ENCODE measurements around the gene ZFP36L1.

The ZFP36L1 gene

DNA sequence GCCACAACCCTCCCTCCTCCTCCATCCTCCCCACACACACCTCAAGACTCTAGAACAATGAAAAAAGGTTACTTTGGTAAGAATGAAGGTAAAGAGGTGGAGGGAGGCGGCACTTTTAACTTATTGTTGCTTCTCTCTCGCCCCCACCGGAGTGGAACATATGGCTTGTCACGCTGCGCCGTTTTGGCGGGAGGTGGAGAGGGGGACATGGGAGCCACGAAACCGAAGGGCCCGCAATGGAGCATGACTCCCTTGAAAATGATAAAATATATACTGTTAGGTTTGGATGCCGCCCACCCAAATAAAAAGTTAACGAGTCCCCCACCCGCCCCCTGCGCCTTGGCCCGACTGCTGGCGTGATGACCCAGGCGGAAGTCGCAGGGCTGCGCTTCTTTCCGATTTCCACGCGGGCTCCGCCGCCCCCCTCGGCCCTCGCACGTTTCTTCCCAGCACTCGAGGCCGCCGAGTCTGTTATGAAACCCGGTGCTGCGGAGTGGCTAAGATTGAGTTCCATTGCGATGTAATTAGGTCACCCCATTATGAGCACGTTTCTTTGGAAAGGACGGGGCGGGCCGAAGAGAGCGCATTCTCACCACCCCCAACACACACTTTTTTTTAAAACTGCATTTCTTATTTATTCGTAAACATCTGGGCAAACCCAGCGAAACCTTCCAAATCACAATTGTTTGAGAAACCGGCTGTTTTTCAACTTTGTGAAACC is 1.4 kb upstream of the ZFP36L1 start:
- Histone ChIP-seq H3K9ac (ENCODE audit: low read length) (peak overlapping the region; percentile 98), H3K36me3 (ENCODE audit: control insufficient read depth, insufficient read depth, low read length, severe bottlenecking) (peaks cover 20% of the 10 kb centered on the region), H3K27me3 (replicated peaks; ENCODE audit: control insufficient read depth, insufficient read depth, low read length) (no peaks in the 10 kb centered on the region), H3K4me3 (ENCODE audit: low read length) (peak overlapping the region; percentile 85), H3K9me3 (ENCODE audit: control insufficient read depth, low read length) (no peaks in the 10 kb centered on the region), H3K4me1 (ENCODE audit: control insufficient read depth, insufficient read depth, low read length) (peaks cover 18% of the 10 kb centered on the region)
- peak; percentile 95 for DNase-seq (ENCODE audit: low read depth)

DNA sequence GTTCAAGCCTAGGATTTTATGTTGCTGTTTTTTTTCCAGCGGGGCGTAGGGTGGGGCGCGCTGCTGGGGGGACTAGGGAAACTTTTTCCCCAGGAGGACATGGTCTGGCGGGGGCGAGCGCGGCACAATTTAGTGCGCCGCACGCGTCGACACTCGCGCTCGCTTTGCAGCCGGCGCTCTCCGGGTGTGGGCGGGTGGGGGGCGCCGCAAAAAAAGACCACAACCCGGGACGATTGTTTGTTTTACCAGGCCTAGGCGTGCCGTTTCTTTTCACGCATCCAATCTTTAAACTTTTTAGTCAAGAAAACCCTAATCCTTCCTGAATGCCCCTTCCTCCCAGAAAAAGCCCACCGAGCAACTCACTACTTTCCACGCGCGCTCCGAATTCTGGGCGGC is 865 bp upstream of the ZFP36L1 start:
- no peak for DNase-seq (ENCODE audit: low read depth)
- H3K4me3 ChIP-seq (ENCODE audit: low read length), result peak overlapping the region; percentile 85
- H3K9ac ChIP-seq (ENCODE audit: low read length), result peak overlapping the region; percentile 98
- H3K4me1 ChIP-seq (ENCODE audit: control insufficient read depth, insufficient read depth, low read length), result peaks cover 21% of the 10 kb centered on the region
- peaks cover 24% of the 10 kb centered on the region for H3K36me3 ChIP-seq (ENCODE audit: control insufficient read depth, insufficient read depth, low read length, severe bottlenecking)
- H3K27me3 ChIP-seq (replicated peaks; ENCODE audit: control insufficient read depth, insufficient read depth, low read length), result no peaks in the 10 kb centered on the region
- H3K9me3 ChIP-seq (ENCODE audit: control insufficient read depth, low read length), result no peaks in the 10 kb centered on the region

DNA sequence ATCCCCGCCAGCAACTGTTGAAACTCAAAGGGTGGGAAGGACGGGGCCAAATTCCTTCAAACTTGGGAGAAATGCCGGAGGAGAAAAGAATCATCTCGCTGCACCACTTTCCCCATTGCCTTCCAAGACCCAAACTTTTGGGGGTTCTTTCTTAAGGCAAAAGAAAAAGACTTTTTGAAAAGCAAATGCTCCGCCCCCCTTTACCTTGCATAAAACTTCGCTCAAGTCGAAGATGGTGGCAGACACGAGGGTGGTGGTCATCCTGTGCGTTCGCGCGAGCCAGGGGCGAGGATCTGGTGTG is 239 bp downstream of the ZFP36L1 start:
- H3K27me3 ChIP-seq (replicated peaks; ENCODE audit: control insufficient read depth, insufficient read depth, low read length), result no peaks in the 10 kb centered on the region
- peaks cover 35% of the 10 kb centered on the region for H3K36me3 ChIP-seq (ENCODE audit: control insufficient read depth, insufficient read depth, low read length, severe bottlenecking)
- DNase-seq (ENCODE audit: low read depth), result no peak
- peak overlapping the region; percentile 93 for H3K4me3 ChIP-seq (ENCODE audit: low read length)
- H3K9me3 ChIP-seq (ENCODE audit: control insufficient read depth, low read length), result no peaks in the 10 kb centered on the region
- peaks cover 31% of the 10 kb centered on the region for H3K4me1 ChIP-seq (ENCODE audit: control insufficient read depth, insufficient read depth, low read length)
- H3K9ac ChIP-seq (ENCODE audit: low read length), result peak overlapping the region; percentile 98

DNA sequence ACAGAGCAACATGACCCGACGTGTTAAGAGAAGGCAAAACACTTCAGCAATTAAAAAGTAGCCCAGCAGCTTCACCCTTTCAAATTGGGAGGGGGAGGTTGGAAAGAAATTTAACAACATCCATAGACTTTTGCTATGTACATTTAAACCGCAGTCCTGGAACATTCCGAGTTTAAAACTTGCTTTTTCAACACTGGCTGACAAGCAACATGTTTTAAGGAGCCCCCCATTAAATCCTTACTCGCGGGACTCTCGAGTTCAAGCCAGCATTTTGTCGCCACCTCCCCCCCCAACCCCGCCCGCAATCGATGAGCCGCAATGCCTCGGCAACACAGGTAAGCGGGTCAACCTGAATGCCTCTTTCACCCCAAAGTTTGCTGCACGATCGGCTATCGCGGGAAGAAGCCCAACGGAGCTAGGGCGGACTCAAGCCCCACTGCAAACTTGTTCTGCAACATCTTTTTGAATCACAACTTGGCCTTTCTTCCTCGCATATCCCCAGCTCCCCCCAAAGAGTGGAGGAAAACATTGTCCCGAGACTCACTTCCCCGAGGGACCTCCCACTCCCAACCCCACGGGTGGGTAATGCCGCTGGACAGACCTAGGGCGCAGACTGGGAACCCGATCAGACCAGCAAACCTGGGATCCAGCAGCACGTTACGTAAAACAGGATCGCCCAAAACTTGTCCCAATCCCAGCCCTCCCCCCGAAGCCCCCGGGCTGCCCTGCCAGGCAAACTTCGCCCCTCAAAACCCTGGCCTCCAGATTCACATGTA is 777 bp downstream of the ZFP36L1 start:
- Histone ChIP-seq H3K36me3 (ENCODE audit: control insufficient read depth, insufficient read depth, low read length, severe bottlenecking) (peaks cover 40% of the 10 kb centered on the region), H3K9me3 (ENCODE audit: control insufficient read depth, low read length) (no peaks in the 10 kb centered on the region), H3K4me1 (ENCODE audit: control insufficient read depth, insufficient read depth, low read length) (peaks cover 36% of the 10 kb centered on the region), H3K9ac (ENCODE audit: low read length) (peak overlapping the region; percentile 98), H3K4me3 (ENCODE audit: low read length) (peak overlapping the region; percentile 93), H3K27me3 (replicated peaks; ENCODE audit: control insufficient read depth, insufficient read depth, low read length) (no peaks in the 10 kb centered on the region)
- DNase-seq (ENCODE audit: low read depth), result no peak

DNA sequence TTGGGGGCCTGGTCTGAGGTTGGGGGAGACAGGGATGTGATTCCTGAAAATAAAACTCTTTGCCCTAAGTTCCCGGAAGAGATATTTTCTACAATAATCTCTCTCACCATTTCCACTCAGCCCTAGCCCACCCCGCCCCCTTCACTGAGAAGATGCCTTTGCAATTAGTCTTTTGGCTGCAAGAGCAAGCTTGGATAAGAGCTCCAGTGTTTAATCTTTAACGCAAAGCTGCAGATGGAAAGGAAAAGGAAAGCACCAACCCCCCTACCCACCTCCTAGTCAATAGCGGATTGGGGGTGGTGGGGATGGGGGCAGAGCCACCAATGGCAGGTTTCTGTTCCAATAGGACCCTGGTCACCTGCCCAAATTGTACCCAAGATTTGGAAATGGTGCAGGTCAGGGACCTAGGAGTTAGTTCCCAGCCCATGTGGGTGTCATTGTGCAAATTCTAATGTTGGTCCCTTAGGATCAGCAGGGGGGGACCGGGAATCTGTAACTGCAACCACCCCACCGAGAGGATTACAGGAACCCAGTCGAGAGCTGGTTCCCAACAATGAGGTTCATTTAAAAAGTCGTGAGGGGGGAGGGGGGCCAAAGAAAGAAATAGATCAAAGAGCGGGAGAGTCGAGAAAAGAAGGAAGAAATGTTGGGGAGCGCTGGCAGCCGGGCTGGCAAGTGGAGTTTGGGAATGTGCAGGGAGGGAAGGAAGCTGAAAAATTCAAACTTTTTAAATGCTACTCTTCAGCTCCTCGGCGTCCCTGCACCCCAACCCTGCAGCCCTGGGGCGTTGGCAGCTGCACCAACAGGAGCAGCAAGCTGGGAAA is 1.6 kb downstream of the ZFP36L1 start:
- peak overlapping the region; percentile 93 for H3K4me3 ChIP-seq (ENCODE audit: low read length)
- peaks cover 42% of the 10 kb centered on the region for H3K36me3 ChIP-seq (ENCODE audit: control insufficient read depth, insufficient read depth, low read length, severe bottlenecking)
- H3K27me3 ChIP-seq (replicated peaks; ENCODE audit: control insufficient read depth, insufficient read depth, low read length), result no peaks in the 10 kb centered on the region
- DNase-seq (ENCODE audit: low read depth), result peak; percentile 49
- H3K9me3 ChIP-seq (ENCODE audit: control insufficient read depth, low read length), result no peaks in the 10 kb centered on the region
- peak overlapping the region; percentile 98 for H3K9ac ChIP-seq (ENCODE audit: low read length)
- H3K4me1 ChIP-seq (ENCODE audit: control insufficient read depth, insufficient read depth, low read length), result peaks cover 34% of the 10 kb centered on the region

DNA sequence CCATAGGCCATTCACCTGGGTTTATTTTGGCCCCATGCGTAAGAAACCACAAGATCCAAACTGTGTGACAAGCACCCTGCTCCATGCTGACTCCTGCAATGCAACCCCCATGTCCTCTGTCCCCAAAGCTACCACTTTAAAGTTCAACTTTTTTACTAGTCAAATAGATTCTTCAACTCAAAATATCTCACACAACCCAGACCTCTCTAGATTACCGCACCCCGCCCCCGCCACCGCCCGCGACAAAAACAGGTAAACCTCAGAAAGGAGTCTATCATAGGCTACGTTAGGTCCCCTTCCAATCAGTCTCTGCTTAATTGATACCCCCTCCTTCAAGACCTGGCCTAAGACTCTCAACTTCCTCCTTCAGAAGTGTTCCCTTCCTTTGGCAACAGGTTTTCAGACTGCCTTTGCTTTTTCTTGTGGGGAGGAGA is 2.2 kb downstream of the ZFP36L1 start:
- no peaks in the 10 kb centered on the region for H3K9me3 ChIP-seq (ENCODE audit: control insufficient read depth, low read length)
- H3K4me1 ChIP-seq (ENCODE audit: control insufficient read depth, insufficient read depth, low read length), result peaks cover 36% of the 10 kb centered on the region
- no peaks in the 10 kb centered on the region for H3K27me3 ChIP-seq (replicated peaks; ENCODE audit: control insufficient read depth, insufficient read depth, low read length)
- DNase-seq (ENCODE audit: low read depth), result no peak
- H3K9ac ChIP-seq (ENCODE audit: low read length), result peak overlapping the region; percentile 98
- H3K36me3 ChIP-seq (ENCODE audit: control insufficient read depth, insufficient read depth, low read length, severe bottlenecking), result peaks cover 42% of the 10 kb centered on the region
- peak overlapping the region; percentile 93 for H3K4me3 ChIP-seq (ENCODE audit: low read length)

DNA sequence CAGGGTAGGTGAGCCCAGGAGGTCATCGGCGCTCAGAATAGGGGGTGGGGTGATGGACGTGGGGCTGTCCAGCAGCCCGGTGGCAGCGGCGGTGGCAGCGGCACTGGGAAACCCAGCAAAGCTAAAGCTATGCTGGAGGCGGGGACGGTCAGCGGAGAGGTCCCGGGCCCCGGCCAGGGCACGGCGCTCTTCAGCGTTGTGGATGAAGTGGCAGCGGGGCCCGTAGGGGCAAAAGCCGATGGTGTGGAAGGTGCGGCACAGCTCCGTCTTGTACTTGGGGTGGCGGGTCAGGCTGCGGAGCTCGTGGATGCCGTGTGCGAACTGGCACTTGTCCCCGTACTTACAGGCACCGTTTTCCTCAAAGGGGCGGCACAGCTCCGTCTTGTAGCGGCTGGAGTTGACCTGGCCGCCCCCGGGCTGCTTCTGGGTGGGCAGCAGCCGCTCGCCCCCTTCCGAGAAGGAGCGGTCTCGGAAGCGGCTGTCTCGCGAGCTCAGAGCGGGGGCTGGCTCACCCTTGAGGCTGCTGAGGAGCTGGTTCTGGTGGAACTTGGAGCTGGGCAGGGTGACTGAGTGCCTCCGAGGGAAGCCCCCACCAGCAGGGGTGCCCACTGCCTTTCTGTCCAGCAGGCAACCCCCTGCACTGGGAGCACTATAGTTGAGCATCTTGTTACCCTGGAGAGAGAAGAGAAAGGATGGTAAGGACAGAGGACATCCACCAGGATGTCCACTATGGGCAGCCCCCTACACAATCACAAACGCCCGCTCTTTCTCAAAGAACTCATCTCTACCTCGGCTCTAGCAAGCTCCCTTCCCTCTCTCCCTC is 2.8 kb downstream of the ZFP36L1 start:
- Histone ChIP-seq H3K4me1 (ENCODE audit: control insufficient read depth, insufficient read depth, low read length) (peaks cover 40% of the 10 kb centered on the region), H3K4me3 (ENCODE audit: low read length) (peak overlapping the region; percentile 93), H3K9me3 (ENCODE audit: control insufficient read depth, low read length) (no peaks in the 10 kb centered on the region), H3K36me3 (ENCODE audit: control insufficient read depth, insufficient read depth, low read length, severe bottlenecking) (peaks cover 42% of the 10 kb centered on the region), H3K27me3 (replicated peaks; ENCODE audit: control insufficient read depth, insufficient read depth, low read length) (no peaks in the 10 kb centered on the region), H3K9ac (ENCODE audit: low read length) (peak overlapping the region; percentile 98)
- peak; percentile 51 for DNase-seq (ENCODE audit: low read depth)

DNA sequence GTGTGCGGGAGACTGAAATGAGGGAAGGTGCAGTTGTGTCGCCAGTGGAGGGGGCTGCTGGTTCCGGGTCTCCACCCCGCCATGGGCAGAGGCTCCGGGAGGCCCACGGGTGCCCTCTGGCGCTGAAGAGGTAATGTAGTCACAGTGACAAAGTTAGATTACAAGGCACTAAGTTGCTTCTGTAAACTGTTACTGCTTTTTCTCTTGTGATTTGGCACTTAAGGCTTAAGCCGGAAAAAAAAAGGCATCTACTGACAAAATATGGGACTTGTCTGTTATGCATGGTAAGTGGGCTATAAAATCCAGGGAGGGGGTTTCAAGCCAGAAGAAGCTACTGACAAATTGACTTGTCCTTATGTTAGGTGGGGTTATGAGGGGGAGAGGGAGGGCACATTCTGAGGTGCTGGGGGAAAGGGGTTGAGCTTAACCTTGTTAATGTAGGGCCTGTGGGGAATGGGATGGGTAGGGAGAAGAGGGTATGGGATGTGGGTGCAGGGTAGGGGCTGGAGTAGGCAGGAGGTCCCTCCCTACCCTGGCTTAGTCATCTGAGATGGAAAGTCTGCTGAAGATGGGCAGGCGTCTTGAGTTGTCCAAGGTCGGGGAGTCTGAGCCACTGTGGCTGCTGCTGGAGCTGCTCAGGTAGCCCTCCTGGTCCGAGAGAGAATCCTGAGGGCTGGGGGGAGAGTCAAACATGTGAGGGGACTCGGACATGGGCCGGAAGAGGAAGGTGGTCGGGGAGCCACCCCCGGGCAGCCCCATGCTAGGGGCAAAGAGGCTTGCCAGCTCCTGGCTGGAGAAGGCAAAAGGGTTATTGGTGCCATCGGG is 3.7 kb downstream of the ZFP36L1 start:
- Histone ChIP-seq H3K9ac (ENCODE audit: low read length) (peak overlapping the region; percentile 98), H3K4me1 (ENCODE audit: control insufficient read depth, insufficient read depth, low read length) (peaks cover 42% of the 10 kb centered on the region), H3K9me3 (ENCODE audit: control insufficient read depth, low read length) (no peaks in the 10 kb centered on the region), H3K27me3 (replicated peaks; ENCODE audit: control insufficient read depth, insufficient read depth, low read length) (no peaks in the 10 kb centered on the region), H3K4me3 (ENCODE audit: low read length) (peak overlapping the region; percentile 93), H3K36me3 (ENCODE audit: control insufficient read depth, insufficient read depth, low read length, severe bottlenecking) (peaks cover 42% of the 10 kb centered on the region)
- peak; percentile 84 for DNase-seq (ENCODE audit: low read depth)

DNA sequence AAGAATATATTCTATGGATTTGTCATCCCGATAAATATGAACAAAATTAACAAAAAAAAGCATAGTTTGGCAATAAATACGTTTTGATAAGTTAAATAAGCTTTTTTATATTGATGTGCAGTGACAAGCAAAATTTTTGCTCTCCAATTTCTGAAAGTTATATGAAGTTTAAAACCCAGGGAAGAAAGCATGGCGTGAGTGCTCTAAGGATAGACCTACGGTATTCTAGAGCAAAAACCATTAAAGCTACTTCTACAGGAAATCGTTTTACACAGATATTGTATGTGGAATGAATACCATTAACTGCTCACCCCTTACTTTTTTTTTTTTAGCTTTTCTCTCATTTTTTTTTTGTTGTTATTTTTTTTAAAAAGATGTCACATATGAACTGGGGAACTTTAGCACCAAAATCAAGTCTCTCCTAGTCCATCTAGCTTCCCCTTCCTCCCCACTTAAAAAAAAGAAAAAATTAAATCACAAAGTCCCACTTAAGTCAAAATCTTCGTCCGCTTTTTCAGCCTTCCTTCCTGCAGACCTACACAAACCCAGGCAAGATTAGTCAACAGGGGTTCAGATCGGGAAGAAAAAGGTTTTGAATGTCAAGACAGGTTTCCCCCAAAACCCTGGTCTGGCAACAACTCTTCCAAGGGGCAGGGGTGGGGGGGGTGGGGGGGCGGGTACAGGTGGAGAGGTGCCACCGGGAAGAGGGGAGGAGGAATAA is 4.4 kb downstream of the ZFP36L1 start:
- Histone ChIP-seq H3K27me3 (replicated peaks; ENCODE audit: control insufficient read depth, insufficient read depth, low read length) (no peaks in the 10 kb centered on the region), H3K9me3 (ENCODE audit: control insufficient read depth, low read length) (no peaks in the 10 kb centered on the region), H3K9ac (ENCODE audit: low read length) (peak overlapping the region; percentile 98), H3K4me1 (ENCODE audit: control insufficient read depth, insufficient read depth, low read length) (peaks cover 39% of the 10 kb centered on the region), H3K4me3 (ENCODE audit: low read length) (peak overlapping the region; percentile 93), H3K36me3 (ENCODE audit: control insufficient read depth, insufficient read depth, low read length, severe bottlenecking) (peaks cover 42% of the 10 kb centered on the region)
- peak; percentile 9 for DNase-seq (ENCODE audit: low read depth)
